GM19452 (cell line): ENCODE results near the gene CST2.
A peak's percentile ranks its signal among the peaks of the same experiment; 100 is the strongest.
"Not testable (repeated sequence)": the region's sequence is repeated elsewhere in the genome, so short reads cannot be mapped to it uniquely, and the experiment has no call there.

Experiments used
- ATAC-seq: cut with Tn5 transposase; IDR thresholded peaks from one replicate; pipeline ENCODE4 v1.9.1; 2021; ENCODE audit not compliant: unreplicated experiment

Gene CST2

DNA sequence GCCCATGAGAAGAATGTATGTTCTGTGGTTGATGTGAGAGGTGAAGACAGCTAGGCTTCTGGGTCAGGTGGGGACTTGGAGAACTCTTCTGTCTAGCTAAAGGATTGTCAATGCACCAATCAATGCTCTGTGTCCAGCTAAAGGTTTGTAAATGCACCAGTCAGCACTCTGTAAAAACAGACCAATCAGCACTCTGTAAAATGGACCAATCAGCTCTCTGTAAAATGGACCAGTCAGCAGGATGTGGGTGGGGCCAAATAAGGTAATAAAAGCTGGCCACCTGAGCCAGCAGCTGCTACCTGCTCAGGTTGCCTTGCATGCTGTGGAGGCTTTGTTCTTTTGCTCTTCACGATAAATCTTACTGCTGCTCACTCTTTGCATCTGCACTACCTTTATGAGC, 15.0 kb downstream of the CST2 start:
- ATAC-seq, result not testable (repeated sequence)

DNA sequence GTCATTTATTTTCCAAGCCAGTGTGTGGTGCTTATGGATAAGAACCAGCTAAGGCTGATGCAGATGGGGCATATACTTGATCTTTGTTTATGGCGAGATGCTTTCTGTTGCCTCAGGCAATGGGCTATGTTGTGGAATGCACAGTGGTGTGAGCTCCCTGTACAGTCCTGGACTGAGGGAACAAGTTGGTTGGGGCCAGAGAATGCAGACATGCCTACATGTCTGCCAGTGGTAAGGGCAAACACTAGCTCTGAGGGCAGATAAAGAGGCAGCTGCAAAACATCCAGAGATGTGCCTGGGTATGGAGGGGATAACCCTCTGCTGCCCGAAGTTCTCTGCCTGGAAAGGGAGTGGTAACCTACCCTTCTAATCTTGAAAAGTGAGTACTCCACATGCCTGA, 16.2 kb downstream of the CST2 start:
- not testable (repeated sequence) for ATAC-seq

DNA sequence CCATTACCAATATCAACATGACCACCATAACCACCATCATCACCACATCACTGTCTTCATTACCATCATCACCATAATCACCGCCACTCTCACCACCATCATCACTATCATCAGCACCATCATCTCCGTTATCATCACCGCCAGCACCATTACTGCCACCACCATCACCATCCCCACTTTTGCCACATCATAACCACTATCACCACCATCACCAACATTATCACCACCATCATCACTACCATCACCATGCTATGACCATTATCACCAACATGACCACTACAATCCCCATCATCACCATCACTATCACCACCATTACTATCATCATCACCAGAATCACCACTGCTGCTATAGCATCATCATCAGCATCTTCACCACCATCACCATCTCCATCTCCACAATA, 25.7 kb downstream of the CST2 start:
- ATAC-seq, result no peak

DNA sequence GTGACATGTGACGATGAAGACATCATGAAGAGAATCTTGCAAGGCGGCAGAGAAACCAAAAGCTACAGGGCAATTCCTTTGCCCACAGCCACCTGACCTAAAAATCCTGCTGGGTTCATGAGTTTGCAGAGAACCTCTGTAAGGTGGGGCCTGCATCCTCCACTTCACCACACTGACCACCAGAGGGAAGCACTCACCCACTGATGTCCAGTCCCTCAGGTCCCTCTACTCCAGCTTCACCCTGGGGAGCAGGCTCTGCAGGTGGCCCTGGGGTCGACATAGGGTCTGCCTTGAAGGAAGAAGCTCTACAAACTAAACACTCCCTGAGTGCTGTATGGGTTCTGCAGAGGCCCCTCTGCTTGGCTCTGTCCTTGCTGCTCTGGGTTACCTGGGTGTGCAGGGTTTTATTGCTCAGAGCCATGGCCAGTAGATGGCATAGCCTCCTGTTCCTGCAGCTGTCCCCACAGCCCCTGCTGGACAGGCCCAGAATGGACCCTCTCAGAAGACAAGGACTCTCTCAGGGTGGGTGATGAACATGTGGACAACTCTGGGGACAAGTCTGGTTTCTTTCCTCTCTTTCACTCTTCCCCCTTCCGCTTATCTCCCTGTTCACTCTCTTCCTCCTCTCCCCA, 27.2 kb downstream of the CST2 start:
- ATAC-seq, result peak; percentile 74

DNA sequence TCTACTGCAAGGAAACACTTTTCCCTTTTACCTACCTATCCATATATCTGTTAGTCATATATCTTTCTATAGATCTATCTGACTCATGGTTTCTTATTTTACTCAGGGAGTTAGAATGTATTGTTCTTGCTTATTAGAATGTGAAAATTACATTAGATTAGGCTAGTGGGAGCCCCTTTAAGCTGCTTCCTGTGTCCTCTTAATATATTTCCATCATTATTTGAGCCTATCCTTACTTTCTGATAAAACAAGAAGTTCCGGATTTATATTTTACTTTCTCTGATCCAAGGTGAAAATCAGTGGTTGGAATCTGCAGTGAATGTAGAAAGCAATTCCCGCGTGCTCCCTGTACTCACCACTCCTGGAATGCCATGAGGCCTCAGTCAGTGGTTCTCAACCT, 31.0 kb downstream of the CST2 start:
- ATAC-seq, result no peak

DNA sequence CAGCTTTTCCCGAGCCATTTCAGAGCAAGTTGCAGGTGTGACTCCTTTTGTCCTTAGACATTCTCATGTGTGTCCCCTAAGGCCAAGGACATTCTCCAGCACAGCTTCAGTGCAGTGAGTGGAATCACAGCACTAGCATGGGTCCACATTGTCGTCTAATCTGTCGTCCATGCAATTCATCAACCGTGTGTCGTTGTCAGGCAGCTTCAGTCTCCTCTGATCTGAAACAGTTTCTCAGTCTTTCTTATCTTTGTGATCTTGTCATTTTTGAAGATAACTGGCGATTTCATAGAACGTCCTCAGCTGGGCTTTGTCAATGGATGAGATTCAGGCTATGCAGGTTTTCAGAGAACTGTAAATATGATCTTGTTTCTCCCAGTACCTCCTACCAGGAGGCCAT, 31.7 kb downstream of the CST2 start:
- ATAC-seq, result no peak

DNA sequence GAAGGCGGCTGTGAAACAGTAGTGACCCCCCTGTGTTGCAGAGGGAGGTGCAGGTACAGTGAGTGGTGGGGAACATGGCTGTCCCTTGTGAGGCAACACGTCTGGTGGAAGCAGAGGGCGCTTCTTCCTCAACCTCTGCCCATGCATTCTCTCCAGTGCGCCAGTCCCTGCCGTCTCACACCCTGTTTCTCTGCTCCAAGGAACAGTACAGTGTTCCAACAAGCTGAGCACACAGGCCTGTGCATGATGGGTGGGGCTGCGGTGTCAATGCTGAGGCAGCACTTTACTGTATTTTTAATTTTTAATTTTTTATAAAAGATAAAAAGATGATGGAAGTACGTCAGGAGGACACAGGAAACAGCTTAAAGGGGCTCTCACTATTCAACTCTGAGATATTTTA, 32.5 kb downstream of the CST2 start:
- ATAC-seq, result no peak

DNA sequence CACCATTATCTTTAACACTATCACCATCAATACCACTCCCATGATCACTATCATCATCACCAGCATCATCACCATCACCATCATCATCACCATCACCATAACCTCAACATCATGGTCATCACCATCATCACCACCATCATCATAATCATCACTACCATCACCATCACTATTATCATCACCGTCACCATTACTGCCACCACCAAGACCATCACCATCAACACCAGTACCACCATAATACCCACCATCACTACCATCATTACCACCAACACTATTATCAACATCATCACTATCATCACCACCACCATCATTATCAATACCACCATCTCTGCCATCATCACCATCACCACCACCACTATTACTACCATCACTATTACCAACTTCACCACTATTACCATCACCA, 43.1 kb downstream of the CST2 start:
- no peak for ATAC-seq

DNA sequence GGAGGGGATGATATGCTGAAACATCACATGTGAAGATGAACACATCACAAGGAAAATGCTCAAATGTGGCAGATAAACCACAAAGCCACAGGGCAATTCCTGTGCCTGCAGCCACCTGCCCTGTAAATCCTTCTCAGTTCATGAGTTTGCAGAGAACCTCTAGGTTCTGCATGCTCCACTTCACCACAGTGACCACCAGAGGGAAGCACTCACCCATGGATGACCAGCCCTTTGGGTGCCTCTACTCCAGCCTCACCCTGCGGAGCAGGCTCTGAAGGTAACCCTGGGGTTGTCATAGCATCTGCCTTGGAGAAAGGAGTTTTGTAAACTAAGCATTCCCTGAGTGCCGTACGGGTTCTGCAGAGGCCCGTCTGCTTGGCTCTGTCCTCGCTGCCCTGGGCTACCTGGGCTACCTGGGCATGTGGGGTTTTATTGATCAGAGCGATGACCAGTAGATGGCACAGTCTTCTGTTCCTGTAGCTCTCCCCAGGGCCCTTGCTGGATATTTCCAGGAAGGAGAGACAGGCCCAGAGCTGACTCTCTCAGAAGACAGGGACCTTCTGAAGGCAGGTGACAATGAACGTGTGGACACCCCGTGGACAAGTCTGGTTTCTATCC, 44.1 kb downstream of the CST2 start:
- no peak for ATAC-seq

DNA sequence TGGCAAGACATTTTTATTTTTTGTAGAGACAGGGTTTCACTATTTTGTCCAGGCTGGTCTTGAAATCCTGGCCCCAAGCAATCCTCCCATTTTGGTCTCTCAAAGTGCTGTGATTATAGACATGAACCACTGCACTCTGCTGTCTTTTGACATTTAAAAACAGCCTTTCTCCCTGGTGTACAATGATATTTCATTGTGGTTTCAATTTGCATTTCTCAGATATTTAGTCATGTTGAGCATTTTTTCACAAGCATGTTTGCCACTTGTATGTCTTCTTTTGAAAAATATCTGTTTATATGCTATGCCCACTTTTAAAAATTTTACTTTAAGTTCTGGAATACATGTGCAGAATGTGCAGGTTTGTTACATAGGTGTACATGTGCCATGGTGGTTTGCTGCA, 47.9 kb downstream of the CST2 start:
- not testable (repeated sequence) for ATAC-seq

DNA sequence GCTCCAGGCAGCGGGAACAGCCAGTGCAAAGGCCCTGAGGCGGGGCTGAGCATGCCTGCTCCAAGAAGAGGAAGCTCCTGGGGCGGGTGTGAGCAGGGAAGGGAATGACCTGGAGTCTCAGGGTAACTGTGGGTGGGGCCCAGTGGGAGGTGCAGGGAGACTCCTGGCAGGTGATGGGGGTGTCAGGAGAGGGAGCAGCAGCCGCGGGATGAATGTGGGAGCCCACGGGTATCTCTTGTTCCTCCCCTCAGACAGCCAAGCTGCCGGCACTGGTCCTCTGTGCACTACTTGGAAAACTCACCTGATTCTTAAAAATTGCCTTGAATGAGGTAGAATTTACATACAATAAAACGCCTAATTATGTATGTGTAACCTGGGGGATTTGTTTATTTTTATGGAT, 49.1 kb downstream of the CST2 start:
- ATAC-seq, result not testable (repeated sequence)

DNA sequence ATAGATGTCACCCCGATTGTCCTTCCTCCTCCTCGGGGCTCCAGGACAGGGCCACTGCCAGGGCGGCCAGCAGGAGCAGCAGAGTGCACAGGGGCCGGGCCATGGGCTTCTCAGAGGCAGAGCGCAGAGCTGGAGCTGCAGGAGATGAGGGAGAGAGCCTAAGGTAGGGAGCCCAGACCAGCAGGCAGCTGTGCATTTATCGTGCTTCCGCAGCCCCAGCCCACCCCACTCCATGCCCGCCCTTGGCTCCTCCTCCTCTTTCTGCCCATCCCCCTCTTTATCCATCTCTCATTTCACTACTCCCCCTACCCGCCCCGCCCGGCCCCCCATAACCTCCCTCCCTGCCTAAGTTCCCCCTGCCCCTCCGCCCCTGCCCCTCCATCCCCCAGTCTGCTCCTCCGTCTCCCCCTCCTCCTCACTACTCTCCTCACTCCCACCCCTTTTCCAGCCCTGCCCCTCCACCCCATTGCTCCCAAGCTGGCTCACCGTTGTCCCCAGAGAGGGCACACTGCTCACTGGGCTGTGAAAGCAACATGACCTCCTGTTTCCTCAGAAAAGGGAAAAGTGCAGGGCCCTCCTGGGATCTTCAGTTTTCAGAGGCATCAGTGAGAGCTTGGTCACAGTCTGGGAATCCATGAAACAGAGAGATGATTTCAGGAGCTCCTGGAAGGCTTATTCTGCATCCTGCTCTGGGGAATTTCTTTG, 50.3 kb downstream of the CST2 start:
- no peak for ATAC-seq

DNA sequence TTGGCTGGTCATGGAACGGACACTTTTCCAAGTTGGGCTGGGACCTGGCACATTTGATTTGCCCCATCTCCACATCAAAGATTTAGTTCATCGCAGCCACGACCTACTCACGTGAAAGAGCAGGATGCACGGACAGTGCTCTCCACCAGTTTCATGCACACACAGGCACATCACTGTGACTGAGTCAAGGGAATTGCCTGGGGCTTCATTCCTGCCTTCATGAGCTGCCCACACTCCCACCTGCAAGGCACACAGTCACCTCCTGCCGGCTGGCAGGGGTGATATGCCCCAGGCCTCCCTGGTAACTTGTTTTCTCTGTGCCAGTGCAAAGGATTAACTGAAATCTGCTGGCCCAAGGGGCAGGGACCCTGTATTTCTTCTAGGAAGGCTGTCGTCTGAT, 52.4 kb downstream of the CST2 start:
- no peak for ATAC-seq
